OCI-LY3 (cell line): ENCODE measurements around the gene FEM1B.
A peak's percentile ranks its signal among the peaks of the same experiment; 100 is the strongest.

Experiments
- CTCF ChIP-seq: fragments of 200-600, 300-600 bp; sonication (generic); IDR thresholded peaks from 2 replicates; pipeline ENCODE4 v1.5.1; 2014; ENCODE audit warnings: antibody characterized with exemption, low read length, low read depth
- EZH2phosphoT487 ChIP-seq: fragments of 200-600 bp; shearing (Covaris generic); IDR thresholded peaks from 2 replicates; pipeline ENCODE4 v1.6.1; 2018; ENCODE audit warnings: antibody characterized with exemption, mixed run types, low read depth

DNA sequence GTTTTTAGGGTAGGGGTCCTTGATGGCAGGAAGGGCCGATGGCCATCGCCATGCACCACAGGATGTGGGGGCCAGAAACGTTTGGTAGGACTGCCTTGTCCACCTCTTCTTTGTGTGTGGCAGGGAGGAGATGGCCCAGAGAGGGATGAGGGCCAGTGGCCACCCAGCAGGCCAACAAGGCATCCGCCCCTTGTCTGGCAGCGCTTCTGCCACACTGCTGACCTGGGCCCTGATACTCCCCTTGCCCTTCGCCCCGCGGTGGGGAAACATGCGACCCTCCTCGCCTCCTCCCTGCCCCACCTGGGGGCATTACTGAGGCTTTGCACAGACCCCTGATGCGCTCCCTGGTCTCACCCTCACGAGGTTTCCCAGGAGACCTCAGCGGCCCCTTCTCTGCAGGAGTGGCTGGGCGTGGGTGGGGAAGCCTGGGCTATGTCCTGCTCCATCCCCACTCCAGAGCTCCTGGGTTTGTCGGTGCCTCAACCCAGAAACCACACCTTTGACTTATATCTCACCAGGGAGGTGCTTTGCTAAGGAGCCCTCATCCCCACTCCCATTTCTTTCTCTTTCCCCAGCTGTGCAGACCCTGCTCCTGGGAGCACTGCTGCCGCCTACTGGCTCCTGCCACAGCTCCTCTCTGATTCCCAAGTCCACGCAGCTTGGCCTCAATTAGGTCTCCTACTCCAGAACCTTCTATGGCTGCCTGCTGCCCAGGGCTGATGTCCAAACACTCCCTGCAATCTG is 38.7 kb downstream of the FEM1B start:
- TF ChIP-seq CTCF (peak; percentile 69), EZH2phosphoT487 (no peak)
